ENCODE results near the gene IL13RA2. TPM values are rescaled to one million over a fixed set of nuclear protein-coding genes. Genes with fewer than 3 reads are reported as not detected.

IL13RA2 gene
- total and polyA plus RNA-seq, 2 donors (not counting 1 experiment from before 2014, with no cell fraction given) = 12.7 to 42.1 TPM

- no peak overlapping the region for H3K4me2 ChIP-seq (ENCODE audit: extremely low read depth, insufficient read depth, low read length)
- no peaks in the 10 kb centered on the region for H3K9me3 ChIP-seq (ENCODE audit: control insufficient read depth, insufficient read depth, low read depth, low read length)
- H3K36me3 ChIP-seq (ENCODE audit: control insufficient read depth, insufficient read depth, low read length) = no peaks in the 10 kb centered on the region
- H4K20me1 ChIP-seq (ENCODE audit: control insufficient read depth, extremely low read depth, insufficient read depth, low read length) = no peaks in the 10 kb centered on the region
- H3K4me3 ChIP-seq (replicated peaks in 1 of 4; ENCODE audit: control extremely low read depth in 1 of 4, insufficient read depth in 1 of 4, low read depth in 3 of 4, low read length in 4 of 4) = no peak overlapping the region
- H2AFZ ChIP-seq (ENCODE audit: low read length) = no peak overlapping the region
- no peak overlapping the region for H3K27ac ChIP-seq (ENCODE audit: insufficient read depth, low read length)
- H3K27me3 ChIP-seq (ENCODE audit: control insufficient read depth, insufficient read depth, low read length) = no peaks in the 10 kb centered on the region
- no peaks in the 10 kb centered on the region for H3K79me2 ChIP-seq (ENCODE audit: control insufficient read depth, insufficient read depth, low read length)
- peak; percentile 8 to 31 for DNase-seq (ENCODE audit: low read depth in 2 of 2)
- TF ChIP-seq EZH2 (IDR thresholded peaks at IDR 0.05; ENCODE audit: low read length, missing control alignments) = no peak
- TF ChIP-seq CTCF (conservative IDR thresholded peaks at IDR 0.05 in 1 of 2, IDR thresholded peaks at IDR 0.05 in 1 of 2; ENCODE audit: low read depth in 1 of 2, low read length in 2 of 2) = peak in 1 of 2 donors; percentile 22
- no peak overlapping the region for H3K9ac ChIP-seq (ENCODE audit: insufficient read depth, low read length)
- no peaks in the 10 kb centered on the region for H3K4me1 ChIP-seq (ENCODE audit: control insufficient read depth, extremely low read depth, insufficient read depth, low read length)
Observed at GRCh38 chrX:114959729-114960128, 57.7 kb downstream of the IL13RA2 start.

Other genes starting within 250 kb of the IL13RA2 start
- not detected in 2 replicates for gene RBMXL3, start 171.8 kb upstream of the IL13RA2 start, total RNA-seq
- gene RBMXL3, start 171.8 kb upstream of the IL13RA2 start, polyA plus RNA-seq = not detected in 2 replicates
- 12.8 and 19.5 TPM in 2 replicates for gene LRCH2, start 216.5 kb upstream of the IL13RA2 start, total RNA-seq
- gene LRCH2, start 216.5 kb upstream of the IL13RA2 start, polyA plus RNA-seq = 7.0 and 7.9 TPM in 2 replicates